ENCODE data around the gene NEUROG1.
A peak's percentile ranks its signal among the peaks of the same experiment; 100 is the strongest.

NEUROG1 gene

DNA sequence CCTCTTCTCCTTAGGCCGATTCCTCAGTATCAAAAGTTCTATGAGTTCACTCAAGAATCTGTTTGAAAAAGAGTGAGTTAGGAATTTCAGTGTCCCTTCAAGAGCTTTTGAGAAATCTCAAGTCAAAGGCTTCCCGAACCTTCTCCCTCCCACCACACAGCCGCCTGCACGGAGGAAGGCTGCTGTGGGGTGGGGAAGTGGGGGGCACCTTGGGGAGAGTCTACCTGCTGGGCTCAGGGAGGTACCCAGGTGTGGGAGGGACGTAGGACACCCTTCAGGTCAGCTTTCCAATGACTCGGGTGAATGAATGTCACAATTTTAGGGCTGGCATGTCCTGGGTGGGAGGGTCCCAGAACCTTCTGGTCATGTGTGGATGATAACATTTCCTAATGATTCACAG lies 25.5 kb upstream of the NEUROG1 start:
- no peak for DNase-seq

DNA sequence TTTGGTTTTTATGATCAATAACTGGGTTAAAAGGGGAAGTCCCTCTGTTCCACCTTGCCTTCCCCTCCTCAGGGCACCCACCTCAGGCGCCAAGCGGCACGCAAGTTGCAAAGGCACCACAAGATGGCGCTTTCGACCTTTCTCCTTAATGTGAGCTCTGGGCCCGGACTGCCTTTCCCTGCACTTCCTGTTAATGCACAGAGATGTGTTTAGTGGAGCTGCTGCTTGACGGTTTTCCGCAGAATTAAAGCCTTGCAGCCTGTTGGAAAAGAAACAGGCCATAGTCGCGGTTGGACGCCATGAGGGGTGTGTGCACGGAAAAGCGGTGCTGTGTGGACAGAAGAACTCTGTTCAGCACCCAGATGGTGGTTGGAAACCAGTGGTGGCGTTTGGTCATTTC lies 25.1 kb upstream of the NEUROG1 start:
- peak; percentile 58 to 59 for DNase-seq

GRCh38 chr5:135559354-135559753 lies 23.6 kb upstream of the NEUROG1 start:
- no peak for DNase-seq

GRCh38 chr5:135557076-135557838 lies 21.5 kb upstream of the NEUROG1 start:
- no peak for DNase-seq

GRCh38 chr5:135556620-135557019 lies 20.9 kb upstream of the NEUROG1 start:
- DNase-seq = no peak

GRCh38 chr5:135555530-135555929 lies 19.8 kb upstream of the NEUROG1 start:
- DNase-seq = no peak

DNA sequence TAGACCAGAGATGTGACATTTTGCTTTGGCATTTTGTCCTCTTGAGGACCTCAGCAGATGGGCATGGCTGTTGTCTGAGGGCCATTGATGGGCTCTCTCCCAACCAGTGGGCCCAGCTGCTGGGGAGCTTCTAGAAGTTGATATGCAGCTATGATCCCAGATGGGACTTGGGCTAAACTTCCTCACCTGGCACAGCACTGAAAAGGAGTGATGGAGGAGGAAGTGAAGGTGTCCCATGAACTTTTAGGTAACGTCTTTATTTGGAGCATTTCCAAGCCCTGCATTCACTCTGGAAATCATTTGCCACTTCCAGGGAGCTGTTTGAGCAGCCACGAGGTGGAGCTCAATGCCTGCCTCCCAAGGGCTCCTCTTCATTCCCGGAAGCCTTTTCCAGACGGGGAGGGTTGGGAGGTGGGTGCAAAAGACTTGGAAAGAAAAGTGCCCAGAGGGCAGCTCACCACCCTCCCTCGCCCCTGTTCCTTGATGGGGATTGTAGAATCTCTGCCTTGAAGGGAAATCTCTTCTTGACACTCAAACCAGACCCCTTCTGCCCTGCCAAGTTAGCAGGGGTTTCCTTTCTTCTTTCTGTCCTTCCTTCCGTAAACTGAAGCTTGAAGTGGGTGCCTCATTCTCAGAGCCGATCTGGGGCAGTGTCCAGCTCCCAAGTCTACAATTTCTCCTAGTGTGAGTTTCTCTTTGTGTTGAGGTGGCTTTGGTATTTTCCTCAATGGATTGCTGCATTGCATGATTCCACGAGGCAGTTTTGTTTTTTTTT lies 18.1 kb upstream of the NEUROG1 start:
- DNase-seq = no peak

DNA sequence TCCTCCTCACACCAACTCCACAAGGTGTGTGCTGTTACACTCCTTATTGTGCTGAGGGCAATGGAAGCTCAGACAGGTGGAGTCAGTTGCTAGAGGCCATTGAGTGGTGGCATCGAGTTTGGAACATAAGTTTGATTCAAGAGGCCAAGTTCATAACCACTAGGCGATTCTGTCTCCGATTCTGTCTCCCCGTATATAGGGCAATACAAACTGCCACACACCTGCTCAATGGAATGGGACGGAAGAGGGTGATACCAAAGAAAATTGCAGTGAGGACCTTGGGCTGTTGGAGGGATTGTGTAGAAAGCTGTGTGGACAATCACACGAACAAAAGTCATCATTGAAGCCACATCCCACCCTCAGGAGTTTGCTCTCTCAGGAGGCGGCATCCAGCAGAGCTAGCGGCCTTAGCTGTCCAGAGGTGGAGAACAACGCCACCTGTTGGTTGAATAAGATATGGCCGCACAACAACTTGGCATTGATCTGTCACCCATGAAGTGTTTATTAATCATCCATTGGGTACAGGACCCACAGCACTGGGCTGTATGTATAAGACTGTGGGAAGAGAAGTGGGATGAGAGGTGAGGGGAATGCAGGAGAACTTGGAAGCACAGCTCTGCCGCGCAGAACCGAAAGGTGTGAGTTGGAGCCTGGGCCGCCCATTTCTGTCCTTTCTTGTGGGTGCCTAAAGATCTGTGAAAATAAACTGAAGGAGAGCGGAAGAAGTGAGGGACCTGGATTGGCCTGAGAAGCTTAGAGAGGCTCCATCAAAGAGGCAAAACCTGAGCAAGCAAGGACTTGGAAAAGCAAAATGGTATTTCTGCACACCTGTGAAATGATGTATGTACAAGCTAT lies 16.1 kb upstream of the NEUROG1 start:
- DNase-seq = peak; percentile 35 to 52

GRCh38 chr5:135549413-135549812 lies 13.6 kb upstream of the NEUROG1 start:
- no peak for DNase-seq

GRCh38 chr5:135547590-135548254 lies 12.0 kb upstream of the NEUROG1 start:
- DNase-seq = no peak

DNA sequence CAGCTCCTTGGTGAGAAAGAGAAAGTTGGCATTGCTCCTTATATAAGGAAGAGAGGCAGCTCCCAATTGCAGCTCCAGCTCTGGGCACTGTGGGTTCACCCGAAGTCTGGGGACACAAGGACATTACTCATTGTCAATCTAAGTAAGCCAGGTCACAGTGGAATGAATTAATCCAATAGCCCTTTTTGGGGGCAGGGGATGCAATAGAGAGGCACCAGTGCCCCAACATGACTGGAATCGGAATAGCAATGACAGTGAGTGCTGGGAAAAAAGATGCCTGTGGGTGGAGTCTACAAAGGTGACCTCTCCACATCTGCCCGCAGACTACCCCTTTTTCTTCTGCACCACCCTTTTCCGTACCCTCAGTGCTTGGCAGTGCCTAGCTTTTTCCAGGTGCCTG lies 11.1 kb upstream of the NEUROG1 start:
- DNase-seq = no peak

DNA sequence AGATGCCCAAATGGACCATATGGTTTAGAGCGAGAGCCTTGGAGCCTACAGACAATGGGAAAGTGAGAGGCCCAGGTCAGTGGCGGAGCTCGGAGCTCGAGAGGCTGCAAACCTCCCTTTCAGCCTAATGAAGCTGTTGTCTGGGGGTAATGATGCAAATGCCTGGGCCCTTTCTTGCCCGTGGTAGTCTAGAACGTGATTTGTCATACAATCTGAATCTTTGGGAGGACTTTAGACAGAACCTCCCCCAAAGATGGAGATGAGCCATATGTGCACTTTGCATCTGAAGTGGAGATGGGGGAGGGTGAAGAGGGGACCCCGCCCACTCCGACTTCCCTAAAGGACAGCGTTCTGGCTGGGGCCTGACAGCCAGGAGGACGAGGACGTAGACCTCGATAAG lies 10.3 kb upstream of the NEUROG1 start:
- DNase-seq = no peak

DNA sequence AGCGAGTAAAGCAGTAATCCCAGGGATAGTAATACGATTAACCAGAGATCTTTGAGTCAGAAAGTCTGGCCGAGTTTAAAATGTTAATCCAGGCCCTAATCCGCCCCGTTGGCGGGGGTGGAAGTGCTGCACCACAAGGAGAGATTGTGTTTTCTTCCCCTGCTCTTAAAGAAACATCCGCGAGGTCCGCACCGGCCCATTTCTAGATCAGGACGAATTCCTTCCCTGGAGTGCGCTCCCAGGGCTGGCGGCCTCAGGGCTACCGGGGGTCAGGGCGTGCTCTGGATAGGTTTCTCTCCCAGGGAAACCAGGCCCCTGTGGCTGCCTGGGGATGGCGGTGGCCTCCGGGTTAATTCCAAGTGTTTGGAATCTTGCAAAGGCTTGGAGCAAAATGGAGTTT lies 9.3 kb upstream of the NEUROG1 start:
- no peak for DNase-seq

DNA sequence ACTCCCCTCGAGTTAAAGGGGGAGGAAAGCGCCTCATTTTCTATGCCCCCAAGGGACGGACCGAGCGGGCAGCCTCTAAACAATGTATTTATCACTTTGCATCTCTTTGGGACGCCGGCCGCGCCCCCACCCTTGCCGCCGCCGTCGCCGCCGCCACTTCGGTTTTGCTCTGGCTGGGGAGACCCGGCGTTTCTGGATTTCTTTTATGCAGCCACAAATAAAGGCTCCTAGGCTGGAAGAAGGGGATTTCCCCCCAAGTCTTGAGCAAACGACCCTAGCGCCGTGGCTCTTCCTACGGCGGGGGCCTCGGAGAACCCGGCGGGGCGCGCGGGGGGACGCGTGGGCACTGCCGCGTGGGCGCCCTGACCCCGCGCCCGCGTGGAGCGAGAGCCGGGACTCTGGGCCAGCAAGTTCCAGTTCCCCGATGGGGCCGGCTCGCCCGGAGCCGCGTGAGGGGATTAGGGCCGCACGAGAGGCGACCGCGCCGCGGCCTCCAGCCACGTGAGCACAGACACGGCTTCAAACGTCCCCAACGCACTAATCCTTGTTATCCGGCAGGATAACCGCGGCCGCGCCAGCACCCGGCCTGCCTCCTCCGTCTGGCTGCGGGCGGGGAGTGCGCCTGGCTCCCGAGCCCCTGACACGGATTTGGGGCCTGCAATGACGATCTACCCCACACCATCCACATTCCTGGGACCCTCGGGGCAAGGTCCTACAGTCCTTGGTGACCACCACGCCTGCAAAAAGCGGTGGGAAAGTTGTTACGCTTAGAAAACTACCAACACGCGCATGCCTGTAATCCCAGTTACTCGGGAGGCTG lies 7.9 kb upstream of the NEUROG1 start:
- no peak for DNase-seq

DNA sequence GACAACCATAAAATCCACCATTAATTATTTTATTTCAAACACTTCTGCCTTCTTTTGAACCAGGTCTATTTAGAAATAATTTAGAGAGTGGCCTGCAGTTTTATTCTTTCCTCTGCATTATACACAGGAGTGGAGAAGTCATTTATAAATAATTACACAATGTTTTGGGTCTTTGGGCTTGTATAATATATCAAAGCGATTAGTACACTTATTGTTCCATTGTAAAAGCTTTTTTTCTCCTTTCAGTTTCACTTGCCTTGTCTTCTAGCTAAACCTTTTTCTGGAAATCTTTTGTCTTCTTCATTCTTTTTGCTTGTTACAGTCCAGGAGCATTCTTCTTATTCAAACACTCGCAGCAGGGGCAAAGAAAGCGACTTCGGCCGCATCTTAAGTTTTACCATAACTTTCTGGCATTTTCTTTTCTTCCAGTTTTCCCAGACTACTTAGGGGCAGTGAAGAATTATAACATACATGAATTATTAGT lies 7.3 kb upstream of the NEUROG1 start:
- DNase-seq = no peak

- no peak for DNase-seq
Observed at GRCh38 chr5:135541807-135542502, 6.2 kb upstream of the NEUROG1 start.

DNA sequence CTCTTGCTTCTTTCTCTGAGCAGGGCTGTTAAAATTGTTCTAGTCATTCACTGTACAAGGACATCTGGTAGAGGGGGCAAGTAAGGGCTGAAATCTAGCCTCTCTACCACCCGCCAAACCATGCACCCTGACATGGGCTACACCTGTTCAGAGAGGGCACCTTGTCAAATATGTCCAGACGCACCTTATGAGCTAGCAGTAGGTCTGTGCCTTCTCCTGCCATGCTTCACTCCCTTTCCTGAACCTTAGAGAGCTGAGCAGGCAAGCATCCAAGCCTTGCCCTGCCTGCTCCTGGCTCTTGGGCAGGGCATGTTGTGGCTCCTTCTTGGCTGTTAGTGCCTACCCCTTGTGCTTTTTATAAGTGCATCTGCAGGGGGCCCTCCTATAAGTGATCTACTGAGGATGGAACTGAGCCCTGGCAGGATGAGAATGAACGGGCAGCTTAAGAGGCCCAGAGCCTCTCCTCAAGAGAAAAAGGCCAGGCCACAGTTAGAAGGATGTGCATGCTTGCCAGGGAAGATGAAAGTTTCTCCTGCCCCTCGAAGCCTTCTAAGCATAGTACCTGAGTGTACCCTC lies 3.8 kb upstream of the NEUROG1 start:
- no peak for DNase-seq

GRCh38 chr5:135538261-135538660 lies 2.5 kb upstream of the NEUROG1 start:
- DNase-seq = no peak

DNA sequence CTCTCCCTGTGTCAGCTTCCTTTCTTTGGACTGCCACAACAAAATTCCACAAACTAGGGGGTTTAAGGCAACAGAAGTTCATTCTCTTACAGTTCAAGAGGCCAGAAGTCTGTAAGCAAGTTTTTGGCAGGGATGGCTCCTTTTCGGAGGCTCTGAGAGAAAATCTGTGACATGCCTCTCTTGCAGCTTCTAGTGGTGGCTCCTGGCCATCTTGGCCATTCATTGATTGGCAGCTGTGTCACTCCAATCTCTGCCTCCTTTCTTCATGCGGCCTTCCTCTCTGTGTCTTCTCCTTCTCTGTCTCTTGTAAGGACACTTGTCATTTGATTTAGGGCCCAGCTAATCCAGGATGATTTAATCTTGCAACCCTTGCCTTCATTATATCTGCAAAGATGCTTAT lies 2.0 kb upstream of the NEUROG1 start:
- no peak for DNase-seq

- no peak for DNase-seq
Observed at GRCh38 chr5:135537271-135537670, 1.5 kb upstream of the NEUROG1 start.

DNA sequence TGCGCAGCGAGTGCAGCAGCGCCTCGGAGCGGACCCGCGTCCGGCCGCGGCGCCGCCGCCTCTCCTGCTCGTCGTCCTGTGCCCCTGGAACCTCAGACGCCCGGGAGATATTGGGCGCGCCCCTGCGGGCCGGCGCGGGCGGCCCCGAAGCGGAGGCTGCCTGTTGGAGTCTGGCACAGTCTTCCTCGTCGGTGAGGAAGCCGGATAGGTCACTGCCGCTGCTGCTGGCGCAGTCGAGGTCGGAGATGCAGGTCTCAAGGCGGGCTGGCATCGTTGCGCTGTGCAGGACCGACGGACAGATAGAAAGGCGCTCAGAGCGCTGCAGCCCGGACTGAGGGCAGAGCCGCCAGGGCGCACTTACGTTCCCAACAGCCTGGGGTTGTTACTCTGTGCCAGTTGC lies 344 bp downstream of the NEUROG1 start:
- DNase-seq = no peak
